IMR-90 (cell line): Measurements from ENCODE around the gene ERVFRD-1. TPM values are rescaled to one million over a fixed set of nuclear protein-coding genes. Genes with fewer than 3 reads are reported as not detected.

Experiments used
- ATAC-seq: fragments of 200-7000 bp; cut with Tn5 transposase; 2 replicates; pipeline ENCODE4 v1.9.1; 2020; ENCODE audit warnings: low read depth, mild to moderate bottlenecking, moderate library complexity
- BruUV-seq: library from RNA; stranded (reverse); fragments of 400-500 nt; replicated peaks from 2 replicates; lab custom pipeline; 2021; lab: Mats Ljungman, UMichigan
- CTCF ChIA-PET: fragments of 300-600 bp; formaldehyde crosslinking; extraction: SDS; loops from one replicate; lab custom pipeline; 2021; ENCODE audit warnings: antibody characterized with exemption; lab: Yijun Ruan, JAX
- POLR2A ChIA-PET: fragments of 300-600 bp; sonication (Branson Sonifier 250); formaldehyde crosslinking; loops from one replicate; lab custom pipeline; 2022; ENCODE audit warnings: antibody characterized with exemption; ENCODE audit not compliant: unreplicated experiment; lab: Charles Lee
- DNase-seq: peaks from one replicate; pipeline ENCODE4 v3.0.0; 2013
- H2AFZ ChIP-seq: replicated peaks from 2 replicates; pipeline ENCODE3; 2013; ENCODE audit warnings: low read length, mild to moderate bottlenecking; ENCODE audit not compliant: poor library complexity
- H2AK5ac ChIP-seq: 2 replicates; pipeline ENCODE4 v1.6.1; 2013; ENCODE audit warnings: low read depth, low read length, inconsistent platforms
- H2AK9ac ChIP-seq: replicated peaks from 2 replicates; pipeline ENCODE3; 2013; ENCODE audit warnings: mild to moderate bottlenecking, low read depth, low read length, moderate library complexity; ENCODE audit not compliant: poor library complexity
- H2BK120ac ChIP-seq: 2 replicates; pipeline ENCODE4 v1.6.1; 2013; ENCODE audit warnings: low read depth, low read length, inconsistent platforms
- H2BK15ac ChIP-seq: 3 replicates; pipeline ENCODE4 v1.6.1; 2013; ENCODE audit warnings: low read depth, low read length, inconsistent platforms
- H2BK20ac ChIP-seq: 2 replicates; pipeline ENCODE4 v1.6.1; 2013; ENCODE audit warnings: low read depth, mild to moderate bottlenecking, inconsistent platforms, low read length, moderate library complexity
- H2BK5ac ChIP-seq: 2 replicates; pipeline ENCODE4 v1.6.1; 2013; ENCODE audit warnings: mild to moderate bottlenecking, low read depth, low read length, inconsistent platforms; ENCODE audit not compliant: poor library complexity, severe bottlenecking
- H3K14ac ChIP-seq: replicated peaks from 2 replicates; pipeline ENCODE4 v1.6.1; 2013; ENCODE audit warnings: low read depth, low read length, inconsistent platforms
- H3K18ac ChIP-seq: 2 replicates; pipeline ENCODE4 v1.6.1; 2013; ENCODE audit warnings: low read depth, low read length, control low read depth
- H3K23ac ChIP-seq: 2 replicates; pipeline ENCODE4 v1.6.1; 2013; ENCODE audit warnings: low read depth, low read length, inconsistent platforms
- H3K27ac ChIP-seq: 2 replicates; pipeline ENCODE4 v1.5.1; 2013; ENCODE audit warnings: mild to moderate bottlenecking, control low read depth, low read length; ENCODE audit not compliant: insufficient read depth
- H3K27me3 ChIP-seq: 2 replicates; pipeline ENCODE4 v1.6.1; 2013; ENCODE audit warnings: low read length; ENCODE audit not compliant: control insufficient read depth, insufficient read depth
- H3K36me3 ChIP-seq: 2 replicates; pipeline ENCODE4 v1.6.1; 2013; ENCODE audit warnings: low read length, mixed read lengths; ENCODE audit not compliant: control insufficient read depth, insufficient read depth
- H3K4ac ChIP-seq: 2 replicates; pipeline ENCODE4 v1.6.1; 2013; ENCODE audit warnings: low read depth, low read length, inconsistent platforms
- H3K4me1 ChIP-seq: 2 replicates; pipeline ENCODE4 v1.6.1; 2013; ENCODE audit warnings: low read length, mixed read lengths; ENCODE audit not compliant: control insufficient read depth, insufficient read depth
- H3K4me2 ChIP-seq: 2 replicates; pipeline ENCODE4 v1.6.1; 2013; ENCODE audit warnings: low read depth, mild to moderate bottlenecking, control low read depth, low read length, moderate library complexity
- H3K4me3 ChIP-seq: 2 replicates; pipeline ENCODE4 v1.5.1; 2013; ENCODE audit warnings: low read depth, mild to moderate bottlenecking, control low read depth, low read length, moderate library complexity; ENCODE audit not compliant: insufficient read depth
- H3K56ac ChIP-seq: 2 replicates; pipeline ENCODE4 v1.6.1; 2013; ENCODE audit warnings: low read length, inconsistent platforms; ENCODE audit not compliant: insufficient read depth; ENCODE audit errors: extremely low read depth
- H3K79me1 ChIP-seq, 2 experiments: 2 replicates each; pipeline ENCODE4 v1.6.1; 2013; ENCODE audit warnings: low read length in 2 of 2, inconsistent platforms in 1 of 2, low read depth in 1 of 2
- H3K9ac ChIP-seq: 2 replicates; pipeline ENCODE4 v1.6.1; 2013; ENCODE audit warnings: low read depth, low read length, control low read depth
- H3K9me1 ChIP-seq: 2 replicates; pipeline ENCODE4 v1.6.1; 2013; ENCODE audit warnings: low read length, inconsistent platforms; ENCODE audit not compliant: insufficient read depth
- H3K9me3 ChIP-seq: 2 replicates; pipeline ENCODE4 v1.6.1; 2013; ENCODE audit warnings: low read length; ENCODE audit not compliant: control insufficient read depth, insufficient read depth
- H4K20me1 ChIP-seq: 2 replicates; pipeline ENCODE4 v1.6.1; 2013; ENCODE audit warnings: low read length, inconsistent platforms; ENCODE audit not compliant: insufficient read depth
- H4K5ac ChIP-seq: 2 replicates; pipeline ENCODE4 v1.6.1; 2013; ENCODE audit warnings: mild to moderate bottlenecking, low read depth, low read length, control low read depth
- H4K8ac ChIP-seq, 2 experiments: 2 replicates each; pipeline ENCODE4 v1.6.1; 2013; ENCODE audit warnings: low read depth in 2 of 2, low read length in 2 of 2, control low read depth in 1 of 2, inconsistent platforms in 1 of 2
- H4K91ac ChIP-seq: 2 replicates; pipeline ENCODE4 v1.6.1; 2013; ENCODE audit warnings: low read depth, low read length, inconsistent platforms; ENCODE audit not compliant: insufficient read depth
- BHLHE40 ChIP-seq: fragments of 150-350 bp; IDR thresholded peaks from 2 replicates; pipeline ENCODE4 v1.6.1; 2016; ENCODE audit warnings: mild to moderate bottlenecking, low read depth, low read length
- CEBPB ChIP-seq: IDR thresholded peaks from 2 replicates; pipeline ENCODE4 v1.6.1; 2012; ENCODE audit warnings: low read depth, low read length, improper control_type of control experiment
- CHD1 ChIP-seq: IDR thresholded peaks from 2 replicates; pipeline ENCODE4 v1.6.1; 2012; ENCODE audit warnings: low read depth, low read length, improper control_type of control experiment
- FOS ChIP-seq: fragments of 150-350 bp; IDR thresholded peaks from 2 replicates; pipeline ENCODE4 v1.6.1; 2016; ENCODE audit warnings: low read depth, low read length
- MAFK ChIP-seq: IDR thresholded peaks from 2 replicates; pipeline ENCODE4 v1.6.1; 2012; ENCODE audit warnings: low read depth, low read length, improper control_type of control experiment
- MXI1 ChIP-seq: IDR thresholded peaks from 2 replicates; pipeline ENCODE4 v1.6.1; 2012; ENCODE audit warnings: low read depth, mild to moderate bottlenecking, low read length, moderate library complexity, borderline replicate concordance
- NFE2L2 ChIP-seq: fragments of 150-350 bp; IDR thresholded peaks from 2 replicates; pipeline ENCODE4 v1.6.1; 2016; ENCODE audit warnings: low read depth, mild to moderate bottlenecking, low read length
- POLR2A ChIP-seq: IDR thresholded peaks from 2 replicates; pipeline ENCODE4 v1.6.1; 2012; ENCODE audit warnings: mild to moderate bottlenecking, low read depth, low read length
- RAD21 ChIP-seq: IDR thresholded peaks from 2 replicates; pipeline ENCODE4 v1.6.1; 2012; ENCODE audit warnings: low read length, improper control_type of control experiment
- RCOR1 ChIP-seq: IDR thresholded peaks from 2 replicates; pipeline ENCODE4 v1.6.1; 2012; ENCODE audit warnings: mild to moderate bottlenecking, low read length, improper control_type of control experiment; ENCODE audit not compliant: insufficient replicate concordance
- SMC3 ChIP-seq: fragments of 150-350 bp; IDR thresholded peaks from 2 replicates; pipeline ENCODE4 v1.6.1; 2016; ENCODE audit warnings: low read depth, mild to moderate bottlenecking, antibody characterized with exemption, low read length, moderate library complexity
- WGBS, 2 experiments: methylation state at CpG; one replicate each; pipeline versions ENCODE4 v1.1.5 to v1.1.7; 2013; ENCODE audit warnings: missing lambda C conversion rate in 2 of 2; ENCODE audit not compliant: insufficient read length in 1 of 2; ENCODE audit errors: extremely low coverage in 2 of 2; 5-methylcytosine and 5-hydroxymethylcytosine counted together
- dilution Hi-C: fragments of 300-500 bp; cut with HindIII; formaldehyde crosslinking; loops from one replicate; pipeline ENCODE4 v1.14.3; 2018; ENCODE audit warnings: low sequenced_read_pairs; ENCODE audit not compliant: unreplicated experiment
- in situ Hi-C: fragments of 300-500 bp; cut with MboI; formaldehyde crosslinking; loops from 3 replicates; pipeline ENCODE4 v1.14.3; 2019; ENCODE audit warnings: low sequenced_read_pairs, inconsistent platforms, mixed read lengths
- intact Hi-C: fragments of 100-400 bp; cut with micrococcal nuclease; formaldehyde crosslinking; loops from 2 replicates; pipeline ENCODE4 v1.10.0; 2022
- polyA plus RNA-seq, 3 experiments: library from polyadenylated mRNA; depleted of rRNA; stranded (reverse); fragments of >200 nt; gene quantifications; 2 replicates each; pipeline ENCODE4 v1.2.3, GENCODE V29; 2012; ENCODE audit warnings: low replicate concordance in 1 of 3
- total RNA-seq: library from RNA; depleted of rRNA; stranded (reverse); fragments of >200 nt; gene quantifications from 2 replicates; pipeline ENCODE4 v1.2.3, GENCODE V29; 2012
- TF ChIP-seq, protein P1 (sequence below): fragments of 150-350 bp; IDR thresholded peaks from 2 replicates; pipeline ENCODE4 v1.6.1; 2016; ENCODE audit warnings: low read depth, mild to moderate bottlenecking, low read length, moderate library complexity, borderline replicate concordance

Gene ERVFRD-1
- total and polyA plus RNA-seq, 2 of the 4 experiments (the other 2 are of a cell fraction), result not detected

DNA sequence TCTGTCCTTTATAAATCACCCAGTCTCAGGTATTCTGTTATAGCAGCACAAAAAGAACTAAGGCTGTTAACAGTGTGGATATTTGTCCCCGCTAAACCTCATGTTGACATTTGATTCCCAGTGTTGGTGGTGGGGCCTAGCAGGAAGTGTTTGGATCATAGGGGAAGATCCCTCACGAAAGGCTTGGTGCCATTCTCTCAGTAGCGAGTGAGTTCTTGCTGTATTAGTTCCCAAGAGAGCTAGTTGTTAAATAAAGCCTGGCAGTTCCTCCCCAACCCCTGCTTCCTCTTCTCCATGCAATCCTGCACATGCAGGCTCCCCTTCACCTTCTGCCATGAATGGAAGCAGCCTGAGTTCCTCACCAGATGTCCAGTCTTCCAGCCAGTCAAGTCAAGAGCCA, 29.8 kb upstream of the ERVFRD-1 start:
- ChIA-PET CTCF (no interaction called here), POLR2A (no interaction called here)
- Histone ChIP-seq H4K91ac (0 out of 2 replicates have a peak overlapping the region, but pooled peaks have one; percentile 23), H2AFZ (no peak overlapping the region), H3K27ac (no peak overlapping the region), H3K56ac (no peak overlapping the region), H2BK15ac (no peak overlapping the region), H3K4ac (peak overlapping the region; percentile 25; the same call in 1 of the 2 replicates), H3K4me3 (no peak overlapping the region), H4K20me1 (peaks cover 8% of the 10 kb centered on the region; the same call in 1 of the 2 replicates), H4K8ac (no peak overlapping the region), H3K23ac (no peak overlapping the region), H4K5ac (no peak overlapping the region), H3K14ac (no peak overlapping the region), H2AK5ac (peak overlapping the region; percentile 64; the same call in 1 of the 2 replicates), H3K4me2 (no peak overlapping the region), H3K9me3 (no peaks in the 10 kb centered on the region), H3K27me3 (no peaks in the 10 kb centered on the region), H2BK5ac (no peak overlapping the region), H3K9me1 (peaks cover 3% of the 10 kb centered on the region), H2BK120ac (no peak overlapping the region), H3K79me1 (peaks cover 6 to 28% of the 10 kb centered on the region in 2 experiments; a peak in 2 of 4 replicates), H3K18ac (peak overlapping the region; percentile 11; the same call in 1 of the 2 replicates), H2BK20ac (peak overlapping the region; percentile 44; the same call in 1 of the 2 replicates), H2AK9ac (no peak overlapping the region), H3K36me3 (no peaks in the 10 kb centered on the region), H3K9ac (no peak overlapping the region), H3K4me1 (peaks cover 10% of the 10 kb centered on the region)
- BruUV-seq, result no TSS peak
- 100% methylated on average over 1 of the region's 3 CpGs; no CpG with 5 or more reads in 1 of the 2 experiments for WGBS, 2 experiments
- no peak for DNase-seq
- intact Hi-C loops (loop anchor here (5.0 kb wide), 1 partner anchor 291 kb away; no protein-coding TSS in a partner anchor), in situ Hi-C loops (loop anchor here (5.0 kb wide), 1 partner anchor 356 kb away; no protein-coding TSS in a partner anchor), dilution Hi-C loops (no loop called here)
- no peak for TF ChIP-seq FOS
- TF ChIP-seq SMC3, result no peak
- TF ChIP-seq MXI1, result no peak
- no peak for TF ChIP-seq RCOR1
- no peak for TF ChIP-seq BHLHE40
- no peak for TF ChIP-seq POLR2A
- no peak for TF ChIP-seq MAFK
- no peak for TF ChIP-seq CHD1
- no peak for TF ChIP-seq RAD21
- TF ChIP-seq, protein P1, sequence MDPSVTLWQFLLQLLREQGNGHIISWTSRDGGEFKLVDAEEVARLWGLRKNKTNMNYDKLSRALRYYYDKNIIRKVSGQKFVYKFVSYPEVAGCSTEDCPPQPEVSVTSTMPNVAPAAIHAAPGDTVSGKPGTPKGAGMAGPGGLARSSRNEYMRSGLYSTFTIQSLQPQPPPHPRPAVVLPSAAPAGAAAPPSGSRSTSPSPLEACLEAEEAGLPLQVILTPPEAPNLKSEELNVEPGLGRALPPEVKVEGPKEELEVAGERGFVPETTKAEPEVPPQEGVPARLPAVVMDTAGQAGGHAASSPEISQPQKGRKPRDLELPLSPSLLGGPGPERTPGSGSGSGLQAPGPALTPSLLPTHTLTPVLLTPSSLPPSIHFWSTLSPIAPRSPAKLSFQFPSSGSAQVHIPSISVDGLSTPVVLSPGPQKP, result no peak
- no peak for TF ChIP-seq NFE2L2
- TF ChIP-seq CEBPB, result no peak
- no peak for ATAC-seq
